Activated T-cell treated with anti-CD3 and anti-CD28 coated beads, Interleukin-2, amount 50 U/mL, for 1 hour (primary cell): ENCODE results near the gene LAMA5.

Source experiments
- DNase-seq: peaks from one replicate; pipeline ENCODE4 v3.0.0-alpha.2; 2020

The LAMA5 gene

DNA sequence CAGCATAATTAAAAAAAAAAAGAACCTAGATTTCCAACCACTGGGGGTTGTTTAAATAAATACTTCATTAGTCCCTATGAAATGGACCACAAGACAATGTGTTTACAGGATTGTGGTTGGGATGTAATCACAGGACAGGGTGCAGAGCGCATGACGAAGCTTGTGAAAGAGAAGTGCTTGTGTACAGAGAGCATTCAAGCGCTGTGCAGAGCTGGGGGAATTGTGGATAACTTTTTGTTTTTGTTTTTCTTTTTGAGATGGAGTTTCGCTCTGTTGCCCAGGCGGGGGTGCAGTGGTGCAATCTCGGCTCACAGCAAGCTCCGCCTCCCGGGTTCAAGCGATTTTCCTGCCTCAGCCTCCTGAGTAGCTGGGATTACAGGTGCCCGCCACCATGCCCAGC lies 22.3 kb downstream of the LAMA5 start:
- DNase-seq, result no peak

- DNase-seq, result no peak
Observed at GRCh38 chr20:62344092-62344491, 23.0 kb downstream of the LAMA5 start.

DNA sequence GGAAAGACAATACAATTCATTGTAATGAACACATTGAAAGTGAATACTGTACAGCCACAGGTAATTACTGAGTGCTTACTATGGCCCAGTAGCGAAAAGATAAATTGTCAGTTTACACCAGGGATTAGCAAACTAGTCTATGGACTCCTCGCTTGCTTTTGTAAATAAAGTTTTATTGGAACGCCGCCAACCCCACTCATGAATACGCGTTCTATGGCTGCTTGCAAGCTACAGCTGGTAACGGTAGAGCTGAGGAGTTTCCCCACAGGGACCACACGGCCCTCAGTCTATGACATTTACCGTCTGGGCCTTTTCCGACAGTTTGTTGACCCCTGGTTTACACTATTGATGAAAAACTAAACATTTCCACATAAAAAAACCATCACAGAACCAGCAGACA lies 24.2 kb downstream of the LAMA5 start:
- no peak for DNase-seq

DNA sequence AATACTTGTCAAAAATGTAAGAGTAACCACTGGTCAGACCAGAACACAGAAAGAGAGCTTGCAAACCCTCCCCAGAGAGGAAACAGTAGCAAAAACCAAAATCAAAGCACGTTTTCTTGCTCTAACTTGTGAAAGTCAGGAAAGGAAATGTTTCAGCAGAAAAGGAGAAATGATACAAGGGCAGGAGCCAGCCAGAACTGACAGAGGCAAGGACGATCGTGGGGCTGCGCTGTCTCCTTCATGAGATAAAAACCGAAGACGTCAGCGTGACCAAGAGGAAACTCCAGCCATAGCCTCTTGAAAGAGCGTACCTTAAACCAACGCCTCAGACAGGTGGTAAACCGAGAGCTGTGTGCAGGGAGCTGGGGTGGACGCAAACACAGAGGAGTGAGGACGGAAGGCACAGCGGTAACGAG lies 27.5 kb downstream of the LAMA5 start:
- no peak for DNase-seq

GRCh38 chr20:62338294-62338620 lies 28.9 kb downstream of the LAMA5 start:
- DNase-seq, result no peak

DNA sequence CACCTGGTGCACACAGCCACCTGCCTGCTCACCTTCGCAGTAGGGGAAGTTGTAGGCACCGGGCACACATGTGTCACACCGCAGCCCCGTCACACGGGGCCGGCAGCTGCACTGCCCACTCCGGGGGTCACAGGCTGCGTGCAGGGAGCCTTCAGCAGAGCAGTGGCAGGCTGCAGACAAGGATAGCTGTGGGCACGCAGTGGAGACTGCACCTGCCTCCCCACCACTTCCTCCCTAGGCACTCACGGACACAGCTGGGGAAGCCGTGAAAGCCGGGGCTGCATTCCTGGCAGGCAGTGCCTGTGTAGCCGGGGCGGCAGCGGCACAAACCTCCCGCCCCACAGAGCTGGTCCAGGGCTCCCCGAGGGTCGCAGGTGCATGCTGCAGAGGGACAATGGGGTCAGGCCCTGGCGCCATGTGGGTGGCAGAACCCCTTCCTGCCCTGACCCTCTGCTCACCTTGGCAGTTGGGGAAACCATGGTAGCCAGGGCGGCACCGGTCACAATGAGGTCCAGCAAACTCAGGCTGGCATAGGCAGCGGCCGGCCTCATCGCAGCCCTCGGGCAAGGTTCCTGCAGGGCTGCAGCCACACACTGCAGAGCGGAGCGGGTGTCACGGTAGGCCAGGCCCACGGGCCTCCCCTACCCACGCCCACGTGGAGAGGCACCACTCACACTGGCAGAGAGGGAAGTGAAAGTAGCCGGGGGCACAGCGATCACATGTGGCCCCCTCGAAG lies 29.4 kb downstream of the LAMA5 start:
- DNase-seq, result no peak

- DNase-seq, result no peak
Observed at GRCh38 chr20:62336775-62337557, 30.1 kb downstream of the LAMA5 start.

DNA sequence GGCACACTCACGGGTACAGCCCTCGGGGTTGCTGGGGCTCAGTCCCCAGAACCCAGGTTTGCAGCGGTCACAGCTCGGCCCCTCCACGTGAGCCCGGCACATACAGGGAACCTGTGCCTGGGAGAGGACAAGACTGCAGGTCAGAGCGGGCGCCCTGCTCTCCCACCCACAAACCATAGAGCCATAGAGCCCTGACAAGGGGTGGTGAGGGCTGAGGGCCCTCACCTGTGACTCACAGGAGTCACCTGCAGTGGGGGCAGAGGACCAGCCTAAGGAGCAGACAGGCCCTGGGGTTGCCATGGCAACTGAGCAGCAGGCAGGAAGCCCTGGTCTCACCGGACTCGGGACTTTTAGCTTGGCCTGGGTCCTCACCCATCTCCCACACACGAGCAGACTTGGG lies 30.8 kb downstream of the LAMA5 start:
- no peak for DNase-seq

DNA sequence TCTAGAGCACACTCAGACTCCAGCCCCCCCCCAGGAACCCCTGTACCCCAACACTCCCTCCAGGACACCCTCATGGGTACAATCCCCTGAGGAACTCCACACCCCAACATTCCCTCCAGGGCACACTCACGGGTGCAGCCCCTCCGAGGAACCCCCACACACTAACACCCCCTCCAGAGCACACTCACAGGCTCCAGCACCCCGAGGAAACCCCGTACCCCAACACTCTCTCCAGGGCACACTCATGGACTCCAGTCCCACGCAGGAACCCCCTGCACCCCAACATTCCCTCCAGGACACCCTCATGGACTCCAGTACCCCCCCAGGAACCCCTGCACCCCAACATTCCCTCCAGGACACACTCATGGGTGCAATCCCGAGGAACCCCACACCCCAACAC lies 31.6 kb downstream of the LAMA5 start:
- DNase-seq, result no peak

- no peak for DNase-seq
Observed at GRCh38 chr20:62334881-62335280, 32.2 kb downstream of the LAMA5 start.

DNA sequence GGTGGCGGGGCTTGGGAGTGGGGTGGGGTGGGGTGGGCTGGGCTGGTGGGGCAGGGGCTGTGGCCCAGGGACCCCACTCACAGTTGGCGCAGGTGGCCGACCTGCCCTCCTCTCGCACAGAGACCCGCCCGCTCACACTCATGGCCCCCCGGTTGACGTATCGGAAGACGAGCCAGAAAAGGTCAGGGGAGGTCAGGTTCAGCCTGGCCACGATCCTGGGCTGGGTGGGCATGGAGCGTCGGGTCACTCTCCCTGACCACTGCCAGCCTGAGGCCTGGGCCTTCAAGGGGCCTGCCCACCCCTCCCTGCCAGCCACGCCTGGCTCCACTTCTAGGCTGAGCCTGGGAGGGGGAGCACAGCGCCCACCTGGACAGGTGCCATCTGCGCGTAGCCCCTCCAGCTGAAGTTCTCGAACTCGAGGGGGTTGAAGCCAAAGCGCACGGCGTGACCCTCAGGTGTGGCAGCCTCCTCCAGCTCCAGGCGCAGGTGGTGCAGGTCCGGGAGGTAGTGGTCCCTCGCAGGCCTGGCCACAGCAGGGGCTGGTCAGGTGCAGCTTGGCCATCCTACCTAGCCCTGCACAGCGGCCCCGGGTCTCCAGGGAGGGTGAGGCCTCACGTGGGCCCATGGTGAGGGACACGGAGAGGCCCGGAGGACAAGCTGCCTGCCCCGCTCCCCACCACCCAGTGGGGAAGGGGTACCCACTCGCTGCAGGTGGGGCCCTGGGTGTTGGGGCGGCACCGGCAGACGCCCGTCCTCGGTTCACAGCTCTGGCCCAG lies 33.1 kb downstream of the LAMA5 start:
- DNase-seq, result no peak

DNA sequence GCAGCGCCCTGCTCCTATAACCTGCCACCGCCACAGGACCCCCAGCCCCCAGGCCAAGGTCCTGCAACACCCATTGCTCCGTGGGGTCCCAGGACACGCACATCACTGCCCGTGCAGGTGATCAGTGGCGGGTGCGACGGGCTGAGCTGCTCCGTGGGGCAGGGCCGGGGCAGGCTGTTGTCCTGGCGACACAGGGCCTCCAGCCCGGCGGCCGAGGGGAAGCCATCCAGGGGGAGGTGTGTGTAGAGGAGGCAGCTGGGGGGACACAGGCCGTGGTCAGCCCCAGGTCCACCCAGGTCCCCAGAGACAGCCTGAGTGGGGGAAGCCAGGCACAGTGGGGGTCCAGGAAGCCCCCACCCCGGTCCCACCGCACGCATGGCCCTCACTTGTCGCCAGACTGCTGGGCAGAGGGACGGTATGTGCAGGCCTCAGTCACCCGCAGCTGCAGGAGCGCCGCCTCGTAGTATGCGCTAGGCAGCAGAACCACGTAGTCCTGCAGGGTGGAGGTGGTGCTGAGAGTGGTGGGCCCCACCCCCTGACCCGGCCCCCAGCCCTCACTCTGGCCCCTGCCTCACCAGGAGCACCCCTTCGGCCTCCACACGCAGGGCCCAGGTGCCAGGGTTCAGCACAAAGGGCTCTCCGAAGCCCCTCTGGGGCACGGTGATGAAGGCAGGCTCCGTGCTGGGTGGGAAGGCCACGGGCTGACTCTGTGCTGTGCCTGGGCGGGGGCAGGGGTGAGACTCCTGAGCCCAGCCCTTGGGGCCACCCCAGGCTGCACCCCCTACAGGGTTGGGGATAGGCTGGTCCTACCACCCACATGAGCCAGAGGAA lies 33.9 kb downstream of the LAMA5 start:
- no peak for DNase-seq

DNA sequence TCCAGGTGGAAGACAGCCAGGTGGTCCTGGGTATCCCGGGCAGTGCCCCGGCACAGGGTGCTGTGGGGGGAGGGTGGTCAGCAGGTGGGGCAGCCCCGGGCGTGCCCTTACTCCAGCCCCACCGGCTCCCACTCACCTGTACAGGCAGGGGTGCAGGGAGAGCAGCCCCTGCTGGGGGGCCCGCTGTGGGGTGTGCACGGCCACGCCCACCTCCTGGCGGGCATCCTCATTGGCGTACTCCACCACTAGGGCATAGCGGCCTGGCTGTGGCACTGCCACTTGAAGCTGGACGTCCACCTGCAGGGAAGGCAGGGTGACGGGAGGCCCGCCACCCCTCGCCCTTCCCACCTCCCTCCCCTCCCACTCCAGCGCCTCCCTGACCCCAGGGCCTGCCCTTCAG lies 34.7 kb downstream of the LAMA5 start:
- no peak for DNase-seq

GRCh38 chr20:62331347-62331746 lies 35.8 kb downstream of the LAMA5 start:
- no peak for DNase-seq

DNA sequence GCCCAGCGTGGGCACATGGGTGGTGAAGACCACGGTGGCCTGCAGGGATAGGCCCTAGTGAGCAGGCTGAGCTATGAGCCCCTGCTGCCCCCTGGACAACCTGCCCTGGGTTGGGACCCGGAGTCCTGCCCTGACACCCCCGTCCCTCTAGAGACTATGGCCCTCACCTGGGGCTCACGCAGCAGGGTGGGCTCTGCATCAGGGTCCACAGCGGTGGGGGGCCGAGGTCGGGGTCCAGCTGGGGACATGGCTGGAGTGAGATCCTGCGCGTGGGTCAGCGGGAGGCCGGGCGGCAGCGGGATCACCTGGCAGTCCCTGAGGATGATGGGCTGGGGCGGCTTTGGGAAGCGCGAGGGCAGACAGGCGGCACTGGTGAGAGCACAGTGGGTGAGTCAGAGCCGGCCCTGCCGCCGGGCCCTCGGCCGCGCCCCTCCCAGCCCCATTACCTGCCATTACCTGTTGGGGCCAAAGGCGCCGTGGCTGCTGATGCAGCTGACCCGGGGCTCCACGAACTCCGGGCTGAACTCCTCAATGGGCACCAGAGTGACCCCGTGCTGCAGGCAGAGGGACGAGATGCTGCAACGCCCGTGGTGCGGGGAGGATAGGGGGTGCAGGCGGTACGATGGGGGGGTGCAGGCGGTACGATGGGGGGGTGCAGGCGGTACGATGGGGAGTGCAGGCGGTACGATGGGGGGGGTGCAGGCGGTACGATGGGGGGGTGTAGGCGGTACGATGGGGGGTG lies 36.4 kb downstream of the LAMA5 start:
- no peak for DNase-seq

- no peak for DNase-seq
Observed at GRCh38 chr20:62329389-62330377, 37.4 kb downstream of the LAMA5 start.

DNA sequence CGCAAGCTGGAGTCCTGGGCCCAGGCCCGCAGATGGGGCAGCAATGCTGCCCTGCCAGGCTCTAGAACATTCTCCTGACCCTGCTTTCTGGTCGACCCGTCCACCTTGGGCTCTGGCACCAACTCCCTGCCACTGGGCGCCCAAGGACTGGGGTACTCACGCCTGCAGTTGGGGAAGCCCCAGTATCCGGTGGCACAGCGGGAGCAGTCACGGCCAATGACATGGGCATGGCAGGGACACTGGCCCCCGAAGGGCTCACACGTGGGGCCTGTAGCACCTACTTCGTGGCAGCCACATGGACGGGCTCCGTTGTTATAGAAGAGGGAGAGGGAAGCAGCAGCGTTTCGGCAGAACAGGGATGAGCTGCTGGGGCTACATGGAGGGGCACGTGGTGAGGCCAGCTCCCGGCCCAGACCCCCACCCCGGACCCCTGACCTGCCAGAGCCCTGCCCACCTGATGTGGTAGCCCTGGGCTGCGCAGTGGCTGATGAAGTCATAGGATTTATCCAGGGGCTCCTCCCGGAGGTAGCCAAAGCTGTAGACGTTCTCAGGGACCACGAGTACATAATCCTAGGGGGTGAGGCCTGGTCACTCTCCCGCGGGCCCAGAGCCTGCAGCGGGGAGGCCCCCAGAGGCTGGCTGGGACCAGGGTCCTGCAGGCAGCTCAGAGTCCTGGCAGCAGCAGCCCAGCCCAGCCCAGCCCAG lies 38.3 kb downstream of the LAMA5 start:
- no peak for DNase-seq

DNA sequence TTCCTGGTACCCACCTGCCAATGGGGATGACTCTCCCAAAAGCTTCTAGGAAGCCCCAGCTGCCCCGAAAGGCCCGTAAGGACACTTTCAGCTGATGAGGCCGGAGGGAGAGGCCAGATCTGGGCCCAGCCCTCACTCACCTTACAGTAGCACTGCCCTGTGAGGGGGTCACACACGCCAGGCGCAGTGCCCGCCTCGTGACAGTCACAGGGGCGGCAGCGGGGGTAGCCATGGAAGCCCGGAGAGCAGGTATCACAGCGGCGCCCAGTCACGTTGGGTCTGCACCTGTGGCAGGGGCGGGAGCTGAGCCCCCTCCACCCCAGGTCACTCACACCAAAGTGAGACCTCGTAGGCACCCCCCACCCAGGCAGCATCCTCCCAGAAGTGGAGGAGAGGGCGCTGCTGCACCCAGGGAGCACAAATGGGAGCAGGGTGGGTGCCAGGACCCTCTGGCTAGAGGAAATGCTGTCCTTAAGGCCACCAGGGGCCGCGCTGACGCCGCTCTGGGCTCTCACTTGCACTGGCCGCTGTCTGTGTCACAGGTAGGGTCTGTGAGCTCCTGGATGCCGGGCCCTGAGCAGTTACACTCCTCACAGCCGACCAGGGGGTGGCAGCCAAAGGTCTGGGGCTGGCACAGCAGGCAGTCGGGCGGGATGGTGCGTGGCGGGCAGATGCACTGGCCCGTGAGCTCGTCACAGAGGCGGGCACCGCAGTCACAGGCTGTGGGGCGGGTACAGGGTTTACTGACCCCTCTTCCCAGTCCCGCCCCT lies 39.2 kb downstream of the LAMA5 start:
- no peak for DNase-seq

- no peak for DNase-seq
Observed at GRCh38 chr20:62326959-62327725, 40.0 kb downstream of the LAMA5 start.
